NCI-H2171 treated with DMSO at 0.1 percent for 48 hours (cell line): ENCODE data around the gene HOXA9.

Experiments used
- DNase-seq: peaks from one replicate; lab custom pipeline; 2025; lab: John Stamatoyannopoulos, UW

HOXA9 gene

DNA sequence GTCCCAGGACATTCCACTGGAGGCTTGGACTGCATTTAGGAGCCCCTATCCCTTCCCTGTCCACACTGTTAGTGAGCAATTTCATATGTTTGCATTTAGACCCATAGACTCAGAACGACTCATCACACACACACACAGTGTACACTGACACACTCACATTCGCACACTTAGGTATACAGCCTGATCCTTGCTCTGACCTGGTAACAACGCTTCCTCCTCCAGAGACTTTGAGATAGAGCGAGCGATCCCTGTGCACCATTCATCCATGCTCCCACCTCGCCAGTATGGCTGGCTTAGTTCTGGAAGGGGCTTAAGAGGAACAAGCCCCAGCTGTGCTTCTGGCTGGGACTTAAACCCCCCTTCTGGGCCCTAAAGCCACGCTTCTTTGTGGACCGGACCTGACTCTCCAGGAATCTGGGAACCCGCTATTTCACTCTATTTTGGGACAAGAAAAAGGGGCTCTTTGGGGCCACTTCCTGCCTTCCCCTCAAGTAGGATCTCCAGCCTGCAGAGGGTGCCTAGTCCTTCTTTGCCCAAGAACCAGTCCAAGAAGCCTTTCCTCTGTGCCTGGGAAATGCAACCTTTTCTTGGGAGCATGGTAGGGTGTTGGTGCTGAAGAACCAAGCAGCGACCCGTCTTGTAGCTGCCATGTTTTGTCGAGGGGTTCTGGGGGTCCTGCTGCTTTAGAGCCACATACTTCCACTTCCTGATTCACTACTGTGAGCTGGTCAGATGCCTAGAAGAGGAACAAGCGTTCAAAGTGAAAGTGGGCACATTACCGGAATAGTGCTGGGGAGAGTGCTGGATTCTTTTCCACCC, 35.6 kb upstream of the HOXA9 start:
- peak; percentile 9 for DNase-seq

DNA sequence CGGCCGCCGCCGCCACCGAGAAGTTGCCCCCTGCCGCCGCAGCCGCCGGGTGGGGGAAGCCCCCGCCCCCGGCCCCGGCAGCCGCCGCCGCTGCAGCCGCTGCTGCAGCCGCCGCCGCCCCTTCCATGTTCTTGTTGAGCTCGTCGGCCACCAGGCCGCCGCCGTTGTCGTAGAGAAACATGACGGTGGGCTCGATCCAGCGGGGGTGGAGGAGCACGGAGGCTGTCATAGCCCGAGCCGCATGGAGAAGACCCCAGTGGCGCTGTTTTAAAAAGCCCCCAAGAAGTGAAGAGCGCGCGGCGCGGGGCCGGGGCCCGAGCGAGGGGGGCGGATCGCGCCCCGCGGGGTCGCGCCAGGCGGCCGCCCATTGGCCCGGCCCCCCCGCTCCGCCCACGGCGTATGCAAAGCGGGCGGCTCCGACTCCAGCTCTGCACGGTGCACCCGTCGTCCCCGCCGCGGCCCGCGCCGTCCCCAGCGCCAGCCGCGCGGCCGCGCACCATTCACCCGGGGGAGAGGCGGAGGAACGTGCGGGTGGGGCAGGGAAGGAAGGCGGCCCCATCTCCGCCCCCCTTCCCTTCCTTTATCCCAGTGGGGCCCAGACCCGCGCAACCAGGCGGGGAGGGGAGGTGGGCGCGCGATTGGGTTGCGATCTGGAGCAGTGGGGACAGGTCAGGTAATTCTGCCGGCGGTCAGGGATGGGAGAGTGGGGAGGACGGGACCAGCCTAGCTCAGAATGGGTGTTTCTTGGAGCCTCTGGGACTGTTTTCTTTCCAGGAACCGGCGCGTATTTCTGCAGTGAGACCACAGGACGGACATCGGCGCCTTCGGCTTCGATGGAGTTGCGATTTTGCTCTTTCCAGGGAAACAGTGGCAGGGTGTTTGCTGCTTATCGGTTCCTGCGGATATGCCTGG, 34.8 kb upstream of the HOXA9 start, which contains the start of gene HOXA13:
Gene HOXA13, minus strand, starts transcription at position 243 of the 912 bp plus-strand sequence. Its CDS starts 14 bp downstream, at position 229.
- peak; percentile 67 for DNase-seq

DNA sequence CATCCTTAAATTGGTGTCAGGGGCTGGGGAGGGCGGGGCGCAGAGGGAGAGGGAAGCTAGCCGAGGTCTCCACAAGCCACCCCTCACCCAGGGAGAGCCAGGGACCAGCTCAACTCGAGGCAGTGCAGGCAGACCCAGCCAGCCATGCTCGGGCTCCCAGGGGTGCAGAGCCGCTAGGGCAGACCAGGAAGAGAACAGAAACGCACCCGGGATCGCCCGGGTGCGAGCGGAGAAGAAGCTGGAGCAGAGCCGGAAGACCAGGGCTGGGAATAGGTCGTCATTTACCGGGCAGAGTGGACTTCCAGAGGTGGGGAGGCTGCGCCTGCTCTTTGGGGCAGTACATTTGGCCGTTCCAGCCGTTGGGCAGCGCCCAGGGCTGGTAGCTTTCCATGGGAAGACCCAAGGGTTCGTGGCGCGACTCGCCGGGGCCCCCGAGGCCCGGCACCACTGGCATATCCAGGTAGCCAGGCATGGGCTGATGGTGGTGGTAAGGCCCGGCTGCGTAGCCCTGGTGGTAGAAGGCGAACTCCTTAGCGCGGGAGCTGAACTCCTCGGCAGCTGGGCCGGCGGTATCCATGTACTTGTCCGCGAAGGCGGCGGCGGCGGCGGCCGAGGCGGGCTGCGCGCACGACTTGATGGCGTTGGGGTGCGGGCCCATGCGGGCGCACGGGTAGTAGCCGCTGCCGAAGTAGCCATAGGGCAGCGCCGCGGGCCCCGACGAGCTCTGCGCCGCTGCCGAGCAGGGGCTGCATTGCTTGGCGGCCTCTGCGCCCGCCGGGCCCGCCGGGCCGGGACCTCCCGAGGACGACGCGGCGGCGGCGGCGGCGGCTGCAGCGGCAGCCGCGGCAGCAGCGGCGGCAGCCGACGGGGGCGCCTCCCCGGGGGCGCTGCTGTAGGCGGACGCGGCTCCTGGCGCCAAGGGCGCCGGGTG, 33.8 kb upstream of the HOXA9 start:
- DNase-seq: peak; percentile 57

DNA sequence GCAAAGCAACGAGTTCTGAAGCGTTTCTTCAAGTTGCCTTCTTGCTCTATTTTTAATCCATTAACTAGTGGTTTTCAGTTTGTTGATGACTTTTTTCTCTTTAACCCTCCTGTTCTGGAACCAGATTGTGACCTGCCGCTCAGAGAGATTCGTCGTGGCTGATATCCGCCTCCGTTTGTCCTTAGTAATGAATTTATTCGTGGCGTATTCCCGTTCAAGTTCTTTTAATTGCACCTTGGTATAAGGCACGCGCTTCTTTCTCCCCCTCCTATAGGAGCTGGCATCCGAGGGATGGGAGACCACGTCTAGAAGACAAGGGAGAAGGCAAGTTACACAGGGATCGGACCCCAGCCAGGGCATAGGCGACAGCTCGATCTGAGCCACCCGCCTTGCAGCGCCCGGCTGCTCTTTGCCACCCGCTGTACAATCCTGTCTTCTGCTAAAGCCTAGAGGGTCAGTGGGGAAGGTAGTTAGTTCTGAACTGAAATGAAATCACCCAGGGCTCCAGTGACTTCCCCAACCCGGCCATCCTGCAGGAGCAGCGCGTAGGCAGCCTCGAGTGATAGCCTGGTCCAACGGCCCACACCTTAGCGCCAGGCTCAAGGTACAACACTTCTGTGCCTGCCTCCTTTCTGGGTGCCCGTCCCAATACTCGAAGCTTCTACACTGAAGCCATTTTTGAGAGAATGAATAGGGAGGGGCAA, 33.0 kb upstream of the HOXA9 start:
- DNase-seq: no peak

DNA sequence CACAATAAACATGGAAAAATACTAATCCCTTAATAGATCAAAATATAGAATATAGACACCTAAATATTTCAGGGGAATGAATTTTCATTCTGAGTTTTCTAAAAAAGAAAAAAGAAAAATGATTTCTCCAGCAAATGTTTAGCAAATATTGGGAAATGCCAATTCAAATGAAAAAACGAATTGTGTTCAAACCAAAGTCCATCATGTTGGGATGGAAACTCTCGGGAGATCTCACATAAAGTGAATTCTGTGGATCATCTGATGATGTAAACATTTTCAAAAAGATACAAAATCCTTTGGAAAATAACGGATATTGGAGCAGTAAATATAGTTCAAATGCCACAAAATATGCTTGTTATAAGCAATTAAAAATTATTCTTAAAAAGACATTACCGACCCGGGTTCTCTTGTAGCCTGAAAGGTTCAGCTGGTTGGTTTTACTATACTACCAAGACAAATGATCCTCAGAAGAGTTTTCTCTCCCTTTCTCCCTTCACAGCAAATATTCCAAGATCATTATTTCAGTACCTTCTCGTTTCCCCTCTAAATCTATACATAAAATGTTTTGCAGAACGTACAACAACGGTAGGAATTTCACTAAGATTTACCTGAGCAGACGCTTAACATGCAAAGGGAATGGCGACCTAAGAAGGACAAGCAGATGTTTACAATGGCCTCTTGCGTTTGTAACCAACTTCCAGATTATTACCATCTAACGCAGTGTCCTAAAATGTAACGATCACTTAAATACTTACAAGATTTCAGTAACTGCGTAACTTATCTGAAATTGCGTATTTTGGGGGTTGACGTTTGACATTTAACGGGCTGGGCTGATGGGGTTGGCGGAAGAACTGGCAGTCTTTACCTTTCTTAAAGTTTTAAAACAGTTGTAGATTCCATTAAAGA, 32.1 kb upstream of the HOXA9 start:
- no peak for DNase-seq

DNA sequence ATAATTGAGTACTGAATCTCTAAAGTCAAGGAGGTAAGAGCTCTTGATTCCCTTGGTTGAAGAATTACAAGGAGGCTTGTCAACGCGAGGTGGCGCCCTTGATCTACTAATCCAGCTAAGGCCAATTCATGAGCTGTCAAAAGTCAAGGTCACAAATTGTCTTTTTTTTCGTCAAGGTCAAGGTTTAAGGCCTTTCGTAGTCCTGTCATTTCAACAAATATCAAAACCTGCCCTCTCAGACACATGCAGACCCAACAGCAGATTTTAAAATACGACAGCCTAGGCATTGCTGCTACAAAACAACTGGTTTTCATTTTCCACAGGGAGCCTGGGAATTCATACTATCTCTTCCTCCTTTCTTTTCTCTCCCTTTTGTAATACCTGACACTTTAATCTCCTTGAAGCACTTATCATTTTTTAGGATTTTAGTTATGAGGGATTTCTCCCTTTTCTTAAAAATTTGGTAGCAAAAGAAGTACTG, 31.0 kb upstream of the HOXA9 start:
- peak; percentile 72 for DNase-seq

DNA sequence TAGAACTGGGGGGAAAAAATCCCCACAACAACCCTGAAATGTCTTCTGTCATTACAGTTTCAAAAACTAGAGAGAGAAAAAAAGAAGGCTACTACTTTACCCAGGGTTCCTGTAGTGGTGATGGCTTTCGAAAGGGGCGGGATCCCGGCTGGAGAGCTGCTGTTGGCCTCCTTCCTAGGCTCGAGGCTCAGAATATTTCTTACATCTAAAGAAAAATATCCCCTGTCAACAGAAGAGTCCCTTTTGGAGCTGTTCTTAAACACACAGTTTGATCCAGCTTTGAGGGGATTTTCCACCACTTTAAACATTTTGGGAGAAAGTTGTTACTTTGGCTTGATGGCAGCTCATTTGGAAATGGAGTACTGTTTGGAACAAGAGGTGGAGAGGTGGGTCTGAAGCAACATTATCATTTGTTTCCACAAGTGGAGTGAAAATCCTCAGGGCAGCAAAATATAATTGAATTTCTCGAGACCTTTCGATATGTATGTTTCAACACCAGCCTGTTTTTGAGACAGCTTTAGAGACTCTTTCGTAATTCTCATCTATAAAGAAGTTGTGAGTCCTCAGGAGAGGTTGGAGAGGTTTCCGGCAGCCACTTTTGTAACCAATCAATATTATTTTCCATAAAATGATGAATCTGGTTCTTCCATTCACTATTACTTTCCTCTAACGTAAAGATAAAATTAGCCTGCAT, 29.5 kb upstream of the HOXA9 start:
- no peak for DNase-seq

DNA sequence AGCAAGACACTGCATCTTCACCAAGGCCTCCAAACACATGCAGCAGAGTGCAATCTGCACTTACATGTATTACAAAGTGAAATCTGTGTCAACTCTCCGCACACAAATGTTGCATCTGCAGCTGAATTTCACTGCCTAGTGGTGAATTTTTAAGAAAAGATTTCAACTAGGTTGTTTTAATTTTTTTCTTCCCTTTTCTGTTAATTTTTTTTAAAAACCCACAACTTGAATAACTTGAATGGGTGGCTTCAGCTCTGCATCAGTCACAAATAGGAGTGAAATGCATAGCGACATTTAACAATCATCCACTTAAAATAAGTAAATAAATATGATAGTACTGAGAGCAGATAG, 28.6 kb upstream of the HOXA9 start:
- DNase-seq: no peak

DNA sequence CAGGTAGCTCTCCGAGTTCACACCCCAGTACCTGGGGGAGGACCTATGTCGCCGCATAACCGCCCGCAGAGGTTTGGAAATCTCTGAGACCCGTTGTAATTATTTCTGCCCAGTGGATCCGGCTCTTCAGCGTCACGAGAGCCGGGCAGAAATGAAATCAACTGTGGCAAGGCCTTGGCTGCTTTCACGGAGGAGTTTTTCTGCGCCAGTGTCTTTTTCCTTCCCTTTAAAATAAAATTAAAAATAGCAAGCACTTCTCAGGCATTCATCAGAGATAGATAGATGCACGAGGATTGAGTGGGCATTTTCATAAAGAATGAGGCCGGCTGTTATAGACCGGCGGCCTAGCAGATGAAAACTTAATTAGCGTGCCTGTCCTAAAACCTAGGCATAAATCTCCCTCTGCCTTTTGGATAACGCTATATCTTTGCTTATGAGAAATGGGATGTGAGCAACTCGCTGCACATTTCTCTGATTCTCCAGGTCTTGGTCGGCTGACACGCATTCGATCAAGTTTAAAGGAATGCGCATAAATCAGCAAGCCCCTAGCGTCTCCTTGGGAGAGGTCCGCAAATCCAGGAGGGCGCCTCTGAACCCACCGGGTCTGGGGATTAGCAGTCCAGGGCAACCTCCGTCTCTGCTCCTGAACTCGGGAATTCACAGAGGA, 28.1 kb upstream of the HOXA9 start:
- DNase-seq: no peak

DNA sequence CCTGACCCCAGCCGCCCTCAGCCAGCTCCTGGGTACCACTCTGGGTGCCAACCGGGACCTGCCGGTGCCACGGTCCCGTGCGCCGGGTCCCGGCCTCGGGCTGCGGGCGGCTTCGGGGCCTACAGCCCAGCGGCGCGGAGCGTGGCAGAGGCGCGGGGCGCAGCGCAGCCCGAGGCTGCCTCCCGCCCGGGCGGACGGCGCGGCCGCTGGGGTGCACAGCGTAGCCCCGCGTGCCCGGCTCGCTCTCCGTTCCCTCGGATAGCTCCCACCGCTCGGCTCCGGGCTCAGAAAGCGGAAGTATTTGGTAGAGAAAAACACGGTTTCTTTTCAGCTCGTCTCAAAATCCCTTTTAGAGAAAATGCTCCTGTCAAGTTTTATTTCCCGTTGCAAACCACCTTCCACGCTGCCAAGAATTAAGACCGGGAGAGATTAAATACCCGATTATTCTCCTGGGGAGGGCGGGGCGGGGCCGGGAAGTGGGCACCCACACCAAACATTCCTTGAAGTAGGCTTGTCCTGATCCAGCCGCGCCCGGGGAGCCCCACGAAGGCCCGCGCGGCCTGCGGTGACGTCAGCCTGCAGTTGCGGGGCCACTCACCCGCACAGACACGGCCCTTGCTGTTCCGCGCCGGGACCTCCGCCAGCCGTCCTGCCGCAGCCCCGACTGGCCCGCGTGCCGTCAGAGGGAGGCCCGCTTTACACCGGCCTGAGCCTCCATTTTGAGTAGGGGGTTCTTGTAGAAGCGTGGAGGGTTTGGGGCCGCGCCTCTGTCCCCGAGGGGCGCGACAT, 27.4 kb upstream of the HOXA9 start:
- DNase-seq: no peak

DNA sequence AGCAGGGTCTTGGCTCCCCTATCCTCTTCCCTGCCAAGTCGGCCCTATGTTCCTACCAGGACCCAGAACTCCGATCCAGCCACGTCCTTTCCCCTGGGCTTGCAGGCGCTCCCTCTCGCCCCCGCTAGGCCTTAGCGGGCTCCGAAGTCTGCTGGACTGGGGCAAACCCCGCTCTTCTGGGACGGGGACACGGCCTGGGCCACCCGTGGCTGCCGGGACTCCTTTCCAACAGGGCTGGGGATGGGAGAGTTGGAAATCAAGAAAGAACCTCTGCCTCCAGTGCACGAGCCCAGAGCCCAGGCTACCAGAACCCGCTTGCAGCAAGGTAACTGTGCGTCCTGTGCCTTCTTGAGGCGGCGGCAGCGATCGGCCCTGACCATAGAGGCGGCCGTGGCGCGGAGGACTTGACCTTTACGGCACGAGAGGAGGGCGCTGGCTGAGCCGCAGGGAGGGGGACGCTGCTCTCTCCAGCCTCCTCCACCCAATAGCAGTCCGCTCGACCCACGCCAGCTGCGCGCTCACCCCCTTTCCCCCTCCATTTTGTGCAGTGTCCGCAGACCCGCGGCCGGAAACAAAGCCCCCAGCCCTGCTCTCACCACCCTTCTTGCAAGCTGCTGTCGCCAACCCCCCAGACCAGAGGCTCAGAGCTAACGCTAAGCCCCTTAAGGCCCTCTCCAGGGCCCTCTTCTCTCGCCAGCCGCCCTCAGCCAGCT, 26.7 kb upstream of the HOXA9 start:
- no peak for DNase-seq

DNA sequence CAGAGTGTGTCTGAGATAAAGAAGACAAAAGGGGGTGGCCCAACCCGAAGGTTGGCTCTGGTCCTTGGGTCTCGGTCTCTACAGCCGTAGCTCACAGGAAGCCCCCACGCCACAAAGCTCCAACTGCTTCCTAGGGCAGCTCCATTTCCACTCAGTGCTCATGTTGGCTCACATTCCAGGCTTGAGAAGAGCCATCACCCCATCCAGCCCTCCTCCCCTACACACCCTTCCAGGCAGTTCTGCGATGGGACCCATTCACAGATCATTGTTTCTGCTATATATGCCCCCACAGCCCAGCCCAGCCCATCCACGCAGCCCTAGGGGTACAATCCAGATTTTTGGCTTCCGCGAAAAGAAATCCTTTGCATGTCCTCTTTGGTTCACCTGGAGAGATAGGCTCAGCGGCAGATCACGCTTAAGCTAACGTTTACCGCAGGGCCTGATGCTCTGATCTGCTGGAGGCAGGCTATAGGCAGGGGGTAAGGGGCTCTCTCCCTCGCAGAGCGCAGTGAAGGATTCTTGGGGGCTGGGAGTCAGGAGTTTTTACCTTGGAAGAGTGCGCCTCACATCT, 25.9 kb upstream of the HOXA9 start:
- no peak for DNase-seq

DNA sequence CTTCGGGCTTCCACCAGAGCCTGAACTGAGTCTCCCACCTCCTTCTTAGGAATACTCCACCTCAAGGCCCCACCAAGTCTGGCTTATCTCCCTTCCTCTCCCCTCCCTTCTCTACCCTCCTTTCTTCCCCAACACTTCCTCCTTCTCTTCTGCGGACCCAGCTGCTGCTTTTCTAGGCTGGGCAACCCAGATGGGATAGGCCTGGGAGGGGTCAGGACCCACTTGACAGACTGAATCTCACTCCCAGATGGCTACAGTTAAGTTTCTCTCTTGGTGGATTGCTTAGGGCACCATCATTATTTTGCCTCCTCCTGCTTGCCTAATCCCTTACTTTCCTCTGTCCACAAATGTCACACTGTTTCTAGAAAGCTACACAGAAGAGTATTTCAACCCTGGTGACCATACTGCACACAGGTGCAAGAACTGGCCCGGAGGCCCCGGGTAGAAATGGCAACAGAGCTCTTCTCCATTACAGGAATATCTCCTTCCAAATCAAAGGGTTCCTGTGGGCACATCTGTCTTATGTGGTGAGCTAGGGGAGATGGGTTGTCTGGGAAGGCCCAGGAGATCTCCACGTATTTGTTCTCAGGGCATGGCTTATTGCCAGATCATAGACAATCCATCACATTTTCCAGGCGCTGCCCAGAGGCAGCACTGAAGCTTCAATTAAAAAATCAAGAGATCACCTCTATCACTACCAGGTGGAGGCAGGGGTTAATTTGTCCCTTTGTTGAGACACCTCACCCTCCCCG, 24.8 kb upstream of the HOXA9 start:
- no peak for DNase-seq

DNA sequence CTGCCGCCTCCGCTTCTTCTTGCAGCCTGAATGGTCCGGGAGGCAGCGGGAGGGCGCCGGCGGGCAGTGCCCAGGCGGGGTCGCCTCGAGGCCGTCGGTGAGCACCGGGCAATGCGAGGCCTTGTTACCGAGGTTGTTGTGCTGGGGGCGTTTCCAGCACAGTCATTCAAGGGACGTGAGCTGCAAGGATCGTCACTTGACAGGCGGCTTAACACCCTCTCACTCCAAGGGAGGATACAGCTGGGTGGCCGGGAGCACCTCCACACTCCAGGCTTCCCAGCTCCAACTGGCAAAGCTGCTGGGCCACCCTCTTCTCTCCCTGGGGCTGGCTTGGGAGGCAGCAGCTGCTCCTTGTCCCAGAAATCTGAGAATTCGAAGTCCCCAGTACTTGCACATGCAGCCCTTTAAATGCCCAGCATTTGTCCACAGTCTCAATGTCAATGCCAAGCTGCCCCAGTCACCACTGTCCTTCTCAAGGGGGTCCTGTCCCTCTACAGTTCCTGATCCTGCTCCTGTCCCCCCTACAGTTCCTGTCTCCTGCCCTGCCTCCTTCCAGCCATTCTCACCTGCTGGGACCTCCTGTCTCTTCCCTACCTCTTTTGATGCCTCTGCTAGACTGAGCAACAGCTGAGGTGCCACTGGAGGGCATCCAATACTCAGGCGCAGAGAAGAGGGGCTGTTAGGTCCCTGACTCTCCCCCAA, 24.1 kb upstream of the HOXA9 start:
- no peak for DNase-seq

DNA sequence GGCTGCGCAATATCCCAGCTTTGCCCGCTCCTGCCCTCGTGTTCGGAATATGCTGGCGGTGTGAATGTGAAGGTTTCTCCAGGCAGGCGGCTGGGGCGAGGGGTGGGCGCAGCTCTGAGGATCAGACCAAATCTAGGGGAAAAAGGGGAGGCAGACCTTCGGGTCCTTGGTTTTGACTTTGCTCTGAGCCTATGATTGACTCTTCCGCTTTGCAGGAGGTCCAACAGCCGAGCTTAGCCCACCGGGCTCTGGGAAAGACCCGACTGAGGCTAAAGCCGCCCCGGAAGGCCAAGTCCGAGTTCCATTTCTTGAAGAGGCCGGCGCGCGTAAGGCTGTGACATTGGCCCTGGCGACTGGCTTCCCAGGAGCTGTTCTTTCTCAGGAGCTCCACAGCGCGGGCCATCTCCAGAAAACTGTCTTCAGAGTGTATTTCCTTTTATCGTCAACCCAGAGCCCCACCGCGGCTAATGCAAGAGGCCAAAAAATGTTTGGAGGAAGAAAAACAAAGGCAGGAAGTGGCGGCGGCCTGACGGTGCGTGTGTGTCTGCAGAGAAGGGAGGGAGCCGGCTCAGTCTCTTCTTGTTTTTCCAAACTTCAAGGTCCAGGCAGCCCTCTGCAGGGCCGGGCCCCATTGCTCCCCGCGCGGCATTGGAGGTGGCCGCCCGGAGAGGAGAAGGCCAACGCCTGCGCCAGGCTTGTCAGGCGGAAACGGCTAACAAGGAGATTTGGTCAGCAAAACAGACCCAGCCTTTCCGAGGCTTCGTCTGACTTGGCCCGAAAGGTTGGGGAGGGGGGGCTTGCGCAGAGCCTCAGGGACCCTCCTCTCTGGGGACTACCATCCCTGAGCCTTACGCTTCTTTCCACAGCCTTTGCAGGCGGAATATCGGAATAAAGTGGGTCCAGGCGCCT, 23.3 kb upstream of the HOXA9 start:
- DNase-seq: no peak
